ENCODE measurements around the gene SLC35A3.
"Not testable (repeated sequence)": the region's sequence is repeated elsewhere in the genome, so short reads cannot be mapped to it uniquely, and the experiment has no call there.

SLC35A3 gene

GRCh38 chr1:99944192-99944591 is 25.6 kb upstream of the SLC35A3 start:
- DNase-seq (ENCODE audit: low read depth), result no peak
- TF ChIP-seq CTCF (IDR thresholded peaks at IDR 0.05; ENCODE audit: insufficient read depth, low read depth, low read length, missing control alignments), result no peak

DNA sequence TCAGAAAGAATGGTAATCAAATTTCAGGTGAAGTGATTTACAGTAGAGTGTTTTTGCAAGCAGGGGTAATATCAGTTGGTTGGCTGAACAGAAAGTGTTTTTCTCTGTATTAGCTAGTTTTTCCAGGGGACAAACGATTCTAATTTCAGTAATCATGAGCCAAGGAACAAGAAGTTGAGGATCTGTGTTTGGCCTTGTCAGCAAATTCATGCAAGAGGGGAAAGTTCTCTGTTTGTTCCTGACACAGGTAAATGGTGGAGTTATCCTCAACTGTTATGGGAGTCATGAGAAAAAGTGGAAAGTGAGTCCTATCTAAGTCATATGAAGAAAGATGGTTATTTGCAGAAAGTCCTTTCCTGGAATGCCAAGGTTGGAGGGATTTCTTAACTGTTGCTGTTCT is 24.6 kb upstream of the SLC35A3 start:
- H3K4me3 ChIP-seq (ENCODE audit: low read depth, low read length), result no peak overlapping the region
- no peak for TF ChIP-seq CTCF (IDR thresholded peaks at IDR 0.05; ENCODE audit: insufficient read depth, low read depth, low read length, missing control alignments)
- no peak for DNase-seq (ENCODE audit: low read depth)

More at GRCh38 chr1:99944192-99944591, 25.6 kb upstream of the SLC35A3 start:
- H3K4me3 ChIP-seq (ENCODE audit: low read depth, low read length), result no peak overlapping the region

DNA sequence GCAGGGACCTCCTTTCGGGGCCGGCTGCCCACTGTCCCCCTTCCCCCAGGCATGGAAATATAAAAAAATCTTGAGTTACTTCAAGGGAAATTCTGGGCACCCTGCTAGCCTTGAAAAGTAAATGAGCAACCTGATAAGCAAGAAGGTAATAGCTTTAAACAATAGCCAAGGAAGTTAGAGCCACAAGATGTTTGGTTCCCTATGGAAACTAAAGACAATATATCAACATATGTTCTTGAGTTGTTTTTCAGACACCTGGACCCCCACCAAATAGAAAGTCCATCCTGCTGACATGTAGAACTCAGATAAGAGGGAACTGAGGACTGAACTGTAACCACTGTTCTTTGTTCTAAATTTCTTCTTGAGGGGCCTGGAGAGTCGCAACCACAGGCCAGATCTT is 19.3 kb upstream of the SLC35A3 start:
- DNase-seq (ENCODE audit: low read depth), result no peak
- no peak for TF ChIP-seq CTCF (IDR thresholded peaks at IDR 0.05; ENCODE audit: insufficient read depth, low read depth, low read length, missing control alignments)
- H3K4me3 ChIP-seq (ENCODE audit: low read depth, low read length), result no peak overlapping the region

GRCh38 chr1:99952522-99952921 is 17.3 kb upstream of the SLC35A3 start:
- DNase-seq (ENCODE audit: low read depth), result no peak
- no peak for TF ChIP-seq CTCF (IDR thresholded peaks at IDR 0.05; ENCODE audit: insufficient read depth, low read depth, low read length, missing control alignments)
- no peak overlapping the region for H3K4me3 ChIP-seq (ENCODE audit: low read depth, low read length)

GRCh38 chr1:99955375-99955774 is 14.4 kb upstream of the SLC35A3 start:
- no peak for DNase-seq (ENCODE audit: low read depth)
- no peak overlapping the region for H3K4me3 ChIP-seq (ENCODE audit: low read depth, low read length)
- no peak for TF ChIP-seq CTCF (IDR thresholded peaks at IDR 0.05; ENCODE audit: insufficient read depth, low read depth, low read length, missing control alignments)

DNA sequence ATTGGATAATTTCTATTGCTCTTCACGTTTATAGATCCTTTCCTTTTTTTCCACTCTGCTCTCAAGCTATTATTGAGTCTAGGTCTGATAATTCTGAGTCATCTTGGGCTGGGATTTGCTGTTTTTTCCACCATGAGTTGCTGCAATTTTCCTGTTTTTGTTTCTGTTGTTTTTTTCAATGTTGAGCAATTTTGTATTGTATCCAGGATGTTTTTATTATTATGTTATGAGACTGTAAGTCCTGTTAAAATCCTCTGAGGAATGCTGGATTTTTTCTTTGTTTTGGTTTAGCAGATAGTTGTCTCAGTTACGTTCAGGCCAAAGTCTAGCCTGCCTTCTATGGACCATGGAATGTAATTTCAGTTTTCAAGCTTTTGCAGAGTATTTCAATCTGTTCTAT is 13.0 kb upstream of the SLC35A3 start:
- no peak for DNase-seq (ENCODE audit: low read depth)
- no peak overlapping the region for H3K4me3 ChIP-seq (ENCODE audit: low read depth, low read length)
- TF ChIP-seq CTCF (IDR thresholded peaks at IDR 0.05; ENCODE audit: insufficient read depth, low read depth, low read length, missing control alignments), result no peak

DNA sequence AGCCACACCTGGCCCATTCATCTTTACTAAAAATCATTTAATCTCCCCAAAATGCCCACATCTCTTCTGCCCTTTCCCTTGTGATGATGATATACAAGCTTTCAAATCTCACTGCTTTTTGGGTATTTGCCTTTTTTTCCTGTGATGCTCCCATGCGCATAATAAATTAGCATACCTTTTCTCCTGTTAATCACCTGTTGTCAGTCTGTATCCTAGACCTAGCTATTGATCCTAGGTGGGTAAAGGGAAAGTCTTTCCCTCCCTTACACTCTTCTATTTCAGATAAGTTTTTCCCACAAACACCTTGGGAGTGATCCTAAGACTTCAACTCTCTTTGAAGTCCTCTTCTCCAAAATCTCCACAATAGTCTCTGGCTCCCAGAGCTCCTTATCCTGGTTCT is 12.0 kb upstream of the SLC35A3 start:
- no peak for DNase-seq (ENCODE audit: low read depth)
- TF ChIP-seq CTCF (IDR thresholded peaks at IDR 0.05; ENCODE audit: insufficient read depth, low read depth, low read length, missing control alignments), result no peak
- H3K4me3 ChIP-seq (ENCODE audit: low read depth, low read length), result no peak overlapping the region

GRCh38 chr1:99959189-99959705 is 10.5 kb upstream of the SLC35A3 start:
- not testable (repeated sequence) for H3K4me3 ChIP-seq (ENCODE audit: low read depth, low read length); DNase-seq (ENCODE audit: low read depth)

GRCh38 chr1:99960260-99960659 is 9.5 kb upstream of the SLC35A3 start:
- H3K4me3 ChIP-seq (ENCODE audit: low read depth, low read length), result not testable (repeated sequence)

More at GRCh38 chr1:99960260-99960659, 9.5 kb upstream of the SLC35A3 start:
- DNase-seq (ENCODE audit: low read depth), result not testable (repeated sequence)

Data from GM12865 (cell line).